G401.6 (cell line): ENCODE measurements around the gene ZNF563.

Experiments used
- FAIRE-seq: peaks from 2 replicates; lab custom pipeline; 2012; peaks lifted over from hg19 to GRCh38; lab: Jason Lieb, UNC

ZNF563 gene

DNA sequence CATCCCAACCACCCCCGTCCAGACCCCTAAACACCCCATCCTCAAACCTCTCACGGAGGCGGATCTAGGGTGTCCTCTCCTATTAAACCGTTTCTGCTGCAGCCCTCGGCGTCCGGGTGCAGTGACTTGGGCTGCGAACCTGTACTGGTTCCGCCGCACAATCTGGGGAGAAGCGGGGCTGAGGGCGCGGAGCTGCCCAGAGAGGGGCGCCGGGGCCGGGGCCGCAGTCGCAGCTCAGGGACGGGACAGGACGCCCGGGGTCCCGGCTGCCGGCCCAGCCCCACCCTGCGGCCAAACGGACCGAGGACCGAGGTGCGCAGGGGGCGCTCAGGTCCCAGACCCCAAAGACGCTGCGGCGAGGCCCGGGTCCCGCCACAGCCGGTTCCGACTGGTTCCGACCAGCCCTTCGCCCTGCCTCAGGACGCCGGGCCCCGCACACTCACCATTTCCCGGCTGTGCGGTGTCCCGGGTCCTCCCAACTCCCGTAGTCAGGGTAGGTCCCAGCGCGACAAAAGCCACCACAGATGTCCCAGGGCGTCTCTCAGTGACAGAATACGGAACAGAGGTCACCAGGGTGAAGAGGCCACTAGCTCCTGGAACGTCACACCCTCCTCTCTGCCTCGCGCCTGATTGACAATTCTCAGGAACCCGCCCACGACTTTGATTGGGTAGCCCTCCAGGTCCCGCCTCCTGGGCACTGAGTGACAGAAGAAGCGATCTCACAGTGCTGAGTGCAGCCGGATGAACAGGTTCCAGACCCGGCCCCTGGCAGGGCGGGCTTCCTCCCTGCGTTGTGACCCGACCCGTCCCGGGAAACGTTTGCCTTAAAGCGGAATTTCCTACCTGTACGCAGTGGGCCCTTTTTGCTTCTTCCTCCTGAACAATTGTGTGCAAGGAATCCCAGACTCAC is 38.9 kb downstream of the ZNF563 start, which contains the start of gene ZNF44:
Gene ZNF44 (minus strand): TSS at position 635 of the 910 bp plus-strand sequence. CDS start 189 bp downstream, at position 446.
- peak; percentile 96 for FAIRE-seq

DNA sequence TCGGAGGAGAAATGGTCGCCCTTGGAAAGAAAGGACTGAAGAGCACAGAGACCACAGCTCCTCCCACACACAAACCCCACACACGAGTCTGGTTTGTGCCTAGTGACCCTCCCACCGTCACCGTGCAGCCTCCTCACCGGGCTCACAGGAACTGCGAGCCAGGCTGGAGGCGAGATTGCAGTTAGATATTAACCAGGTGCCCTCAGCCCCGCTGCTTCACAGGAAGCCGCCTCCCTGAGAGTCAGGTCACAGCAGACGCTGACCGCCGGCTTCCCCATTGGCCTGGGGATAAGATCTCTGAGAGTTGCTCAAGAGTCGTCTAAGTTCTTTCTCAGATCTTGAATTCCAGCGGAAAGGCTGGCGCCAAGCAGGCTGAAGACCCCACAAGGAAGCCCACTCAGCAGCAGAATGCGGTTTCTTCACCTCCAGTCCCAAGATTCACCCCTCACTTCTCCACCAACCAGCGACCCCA is 39.6 kb downstream of the ZNF563 start:
- no peak for FAIRE-seq

DNA sequence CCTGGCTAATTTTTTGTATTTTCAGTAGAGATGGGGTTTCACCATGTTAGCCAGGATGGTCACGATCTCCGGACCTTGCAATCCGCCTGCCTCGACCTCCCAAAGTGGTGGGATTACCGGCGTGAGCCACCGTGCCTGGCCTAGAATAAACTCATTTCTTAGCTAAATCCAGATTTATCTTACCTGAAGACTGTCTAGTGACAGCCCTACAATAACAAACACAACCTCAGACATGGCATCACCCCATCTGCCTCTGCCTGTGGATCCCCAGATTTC is 43.7 kb downstream of the ZNF563 start:
- FAIRE-seq = no peak

DNA sequence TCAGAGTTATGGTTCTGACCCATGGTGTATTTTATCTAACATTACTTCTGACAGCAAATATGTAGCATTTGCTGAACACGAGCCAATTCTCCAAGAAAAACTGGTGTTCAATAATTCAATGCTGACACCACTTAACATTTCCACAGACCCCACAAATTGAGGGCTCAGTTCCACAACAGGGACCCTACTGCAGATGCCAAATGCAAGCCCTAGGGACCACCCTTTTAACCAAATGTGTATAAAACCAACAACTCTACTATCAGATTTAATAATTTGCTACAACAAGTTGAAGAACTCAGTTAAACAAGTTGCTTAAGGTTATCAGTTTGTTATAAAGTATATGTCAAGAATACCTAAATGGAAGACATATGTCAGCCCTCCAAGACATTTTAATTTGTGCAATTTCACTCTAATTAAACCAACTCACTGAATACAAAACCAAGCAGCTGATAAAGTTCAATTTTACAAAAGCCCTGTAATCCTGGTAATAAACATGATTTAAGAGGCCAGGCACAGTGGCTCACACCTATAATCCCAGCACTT is 45.4 kb downstream of the ZNF563 start:
- no peak for FAIRE-seq

DNA sequence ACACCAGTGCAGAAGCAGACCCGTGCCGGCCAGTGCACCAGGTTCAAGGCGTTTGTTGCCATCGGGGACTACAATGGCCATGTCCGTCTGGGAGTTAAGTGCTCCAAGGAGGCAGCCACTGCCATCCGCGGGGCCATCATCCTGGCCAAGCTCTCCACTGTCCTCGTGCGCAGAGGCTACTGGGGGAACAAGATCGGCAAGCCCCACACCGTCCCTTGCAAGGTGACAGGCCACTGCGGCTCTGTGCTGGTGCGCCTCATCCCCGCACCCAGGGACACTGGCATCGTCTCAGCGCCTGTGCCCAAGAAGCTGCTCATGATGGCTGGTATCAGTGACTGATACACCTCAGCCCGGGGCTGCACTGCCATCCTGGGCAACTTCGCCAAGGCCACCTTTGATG is 48.8 kb downstream of the ZNF563 start:
- FAIRE-seq = no peak

DNA sequence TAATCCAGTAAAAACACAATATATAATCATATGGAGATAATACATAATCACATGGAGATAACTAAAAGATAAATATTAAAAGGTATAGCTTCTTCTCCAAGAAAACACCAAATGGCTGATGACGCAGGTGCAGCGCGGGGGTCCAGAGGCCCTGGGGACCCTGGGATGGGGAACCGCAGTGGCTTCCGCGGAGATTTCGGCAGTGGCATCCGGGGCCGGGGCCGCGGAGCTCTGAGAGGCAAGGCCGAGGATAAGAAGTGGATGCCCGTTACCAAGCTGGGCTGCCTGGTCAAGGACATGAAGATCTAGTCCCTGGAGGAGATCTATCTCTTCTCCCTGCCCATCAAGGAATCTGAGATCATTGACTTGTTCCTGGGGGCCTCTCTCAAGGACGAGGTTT is 49.2 kb downstream of the ZNF563 start:
- no peak for FAIRE-seq

DNA sequence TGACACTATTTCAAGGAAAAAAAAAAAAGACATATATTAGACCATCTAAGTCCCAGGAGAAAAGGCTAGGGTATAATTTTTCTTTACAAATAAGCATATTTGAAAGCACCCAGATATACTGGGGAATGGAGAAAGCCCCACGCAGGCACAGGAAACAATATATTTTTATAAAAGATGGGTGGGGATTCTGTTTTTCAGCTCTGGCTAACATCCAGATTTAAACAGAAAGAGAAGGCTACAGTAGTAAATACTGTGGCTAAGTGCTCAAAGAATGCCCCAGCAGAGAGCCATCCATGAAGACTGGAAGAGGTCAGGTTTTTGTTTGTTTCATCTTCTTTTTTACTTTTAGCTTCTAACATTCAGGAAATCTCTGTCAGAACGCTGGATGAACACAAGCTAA is 54.7 kb downstream of the ZNF563 start:
- no peak for FAIRE-seq

DNA sequence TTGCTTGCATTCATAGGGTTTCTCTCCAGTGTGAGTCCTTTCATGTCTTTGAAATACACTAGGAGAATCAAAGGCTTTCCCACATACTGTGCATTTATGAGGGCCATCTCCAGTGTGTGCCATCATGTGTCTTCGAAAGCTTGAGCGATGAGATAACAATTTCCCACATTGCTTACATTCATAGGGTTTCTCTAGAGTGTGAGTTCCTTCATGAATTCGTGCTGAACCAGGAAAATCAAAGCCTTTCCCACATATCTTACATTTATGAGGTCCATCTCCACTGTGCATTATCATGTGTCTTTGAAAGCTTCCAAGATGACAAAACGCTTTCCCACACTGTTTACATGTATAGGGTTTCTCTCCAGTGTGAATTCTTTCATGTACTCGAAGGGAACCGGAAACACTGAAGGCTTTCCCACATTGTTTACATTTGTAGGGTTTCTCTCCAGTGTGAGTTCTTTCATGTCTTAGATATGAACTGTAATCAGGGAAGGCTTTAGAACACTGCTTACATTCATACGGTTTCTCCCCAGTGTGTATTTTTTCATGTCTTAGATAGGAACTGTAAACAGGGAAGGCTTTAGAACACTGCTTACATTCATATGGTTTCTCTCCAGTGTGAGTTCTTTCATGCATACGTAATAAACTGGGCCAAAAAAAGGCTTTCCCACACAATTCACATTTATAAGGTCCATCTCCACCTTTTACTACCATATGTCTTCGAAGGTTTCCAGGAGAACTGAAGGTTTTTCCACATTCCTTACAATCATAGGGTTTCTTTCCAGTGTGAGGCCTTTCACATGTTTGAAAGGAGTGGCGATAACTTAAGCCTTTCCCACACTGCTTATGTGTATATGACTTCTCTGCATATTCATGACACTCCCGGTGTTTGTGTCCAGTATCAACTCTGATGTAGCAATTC is 60.2 kb downstream of the ZNF563 start:
- FAIRE-seq = no peak

DNA sequence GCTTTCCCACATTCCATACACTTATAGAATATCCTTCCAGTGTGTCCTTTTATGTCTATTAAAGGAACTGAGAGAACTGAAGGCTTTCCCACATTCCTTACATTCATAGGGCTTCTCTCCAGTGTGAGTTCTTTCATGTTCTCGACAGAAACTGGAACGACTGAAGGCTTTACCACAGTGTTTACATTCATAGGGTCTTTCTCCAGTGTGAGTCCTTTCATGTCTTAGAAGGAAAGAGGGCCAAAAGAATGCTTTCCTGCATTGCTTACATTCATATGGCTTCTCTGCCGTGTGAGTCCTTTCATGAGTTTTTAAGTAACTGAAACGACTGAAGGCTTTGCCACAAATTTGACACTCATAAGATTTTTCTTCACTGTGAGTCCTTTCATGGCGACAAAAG is 61.0 kb downstream of the ZNF563 start:
- no peak for FAIRE-seq

DNA sequence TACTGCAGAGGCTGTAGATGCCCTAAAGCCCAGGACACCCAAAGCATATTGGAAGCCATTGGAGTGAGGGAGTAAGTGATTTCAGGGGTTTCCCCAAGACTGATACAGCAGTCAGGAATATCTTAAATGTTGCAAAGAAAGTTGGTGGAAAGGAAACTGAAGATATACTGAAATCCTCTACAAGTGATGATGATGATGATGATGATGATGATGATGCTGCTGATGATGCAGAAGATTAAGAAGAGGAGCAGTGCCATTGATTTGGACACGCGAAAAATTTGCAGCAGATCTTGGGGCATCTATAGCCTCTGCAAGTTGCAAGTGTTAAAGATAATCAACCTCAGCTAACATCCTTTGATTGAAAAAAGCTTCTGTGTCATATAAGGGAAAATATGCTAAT is 62.6 kb downstream of the ZNF563 start:
- FAIRE-seq = no peak
